OCI-LY1 (cell line): Measurements from ENCODE around the gene NLRP4.

Source experiments
- EZH2 ChIP-seq: fragments of 200-600 bp; sonication (generic), shearing (Covaris generic); IDR thresholded peaks from 2 replicates; pipeline ENCODE4 v1.8.0; 2017; ENCODE audit warnings: borderline replicate concordance, mixed run types, mild to moderate bottlenecking, antibody characterized with exemption, low read length, moderate library complexity, mixed read lengths
- TF ChIP-seq, protein P1 (sequence below): fragments of 200-600 bp; sonication (generic), shearing (Covaris generic); IDR thresholded peaks from 2 replicates; pipeline ENCODE4 v1.5.1; 2017; ENCODE audit warnings: mild to moderate bottlenecking, antibody characterized with exemption, low read length, moderate library complexity, mixed read lengths

DNA sequence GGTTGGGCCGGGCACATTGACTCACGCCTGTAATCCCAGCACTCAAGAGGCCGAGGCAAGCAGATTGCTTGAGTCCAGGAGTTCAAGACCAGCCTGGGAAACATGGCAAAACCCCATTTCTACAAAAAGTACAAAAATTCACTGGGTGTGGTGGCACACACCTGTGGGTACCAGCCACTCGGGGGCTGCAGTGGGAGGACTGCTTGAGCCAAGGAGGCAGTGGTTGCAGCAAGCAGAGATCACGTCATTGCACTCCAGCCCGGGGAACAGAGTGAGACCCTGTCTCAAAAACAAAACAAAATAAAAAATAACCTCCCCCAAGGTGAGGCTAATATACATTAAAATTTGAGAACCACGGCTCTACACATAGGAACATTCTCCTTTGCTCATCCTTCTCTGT, 70.9 kb downstream of the NLRP4 start:
- TF ChIP-seq, protein P1, sequence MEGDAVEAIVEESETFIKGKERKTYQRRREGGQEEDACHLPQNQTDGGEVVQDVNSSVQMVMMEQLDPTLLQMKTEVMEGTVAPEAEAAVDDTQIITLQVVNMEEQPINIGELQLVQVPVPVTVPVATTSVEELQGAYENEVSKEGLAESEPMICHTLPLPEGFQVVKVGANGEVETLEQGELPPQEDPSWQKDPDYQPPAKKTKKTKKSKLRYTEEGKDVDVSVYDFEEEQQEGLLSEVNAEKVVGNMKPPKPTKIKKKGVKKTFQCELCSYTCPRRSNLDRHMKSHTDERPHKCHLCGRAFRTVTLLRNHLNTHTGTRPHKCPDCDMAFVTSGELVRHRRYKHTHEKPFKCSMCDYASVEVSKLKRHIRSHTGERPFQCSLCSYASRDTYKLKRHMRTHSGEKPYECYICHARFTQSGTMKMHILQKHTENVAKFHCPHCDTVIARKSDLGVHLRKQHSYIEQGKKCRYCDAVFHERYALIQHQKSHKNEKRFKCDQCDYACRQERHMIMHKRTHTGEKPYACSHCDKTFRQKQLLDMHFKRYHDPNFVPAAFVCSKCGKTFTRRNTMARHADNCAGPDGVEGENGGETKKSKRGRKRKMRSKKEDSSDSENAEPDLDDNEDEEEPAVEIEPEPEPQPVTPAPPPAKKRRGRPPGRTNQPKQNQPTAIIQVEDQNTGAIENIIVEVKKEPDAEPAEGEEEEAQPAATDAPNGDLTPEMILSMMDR = no peak
- TF ChIP-seq EZH2 = no peak
